ENCODE results near the gene DIPK1A. TPM values are rescaled to one million over a fixed set of nuclear protein-coding genes. Genes with fewer than 3 reads are reported as not detected.

The DIPK1A gene
- total RNA-seq, 1 donor from 2014 or later: 5.0 TPM

DNA sequence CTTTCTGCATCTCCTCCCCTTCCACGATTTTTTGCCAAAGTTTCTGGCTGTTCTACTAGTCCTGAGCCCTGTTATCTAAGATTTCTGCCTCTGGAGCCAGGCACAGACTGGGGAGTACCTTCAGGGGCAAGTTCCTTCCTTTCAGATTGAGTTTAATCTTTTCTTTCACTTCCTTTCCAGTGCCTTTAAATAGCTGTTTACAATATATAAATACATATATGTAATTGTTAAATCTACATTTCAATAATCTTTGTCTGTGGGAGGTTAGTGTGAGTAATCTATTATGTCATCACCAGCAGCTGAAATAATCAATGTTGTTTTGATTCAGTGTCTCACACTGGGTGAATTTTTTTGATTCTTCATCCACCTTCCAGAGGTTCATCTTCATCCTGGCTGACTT, 31.8 kb downstream of the DIPK1A start:
- no peak for TF ChIP-seq CTCF (IDR thresholded peaks at IDR 0.05; ENCODE audit: borderline replicate concordance)
- intact Hi-C loops (cut with micrococcal nuclease): no loop called here

DNA sequence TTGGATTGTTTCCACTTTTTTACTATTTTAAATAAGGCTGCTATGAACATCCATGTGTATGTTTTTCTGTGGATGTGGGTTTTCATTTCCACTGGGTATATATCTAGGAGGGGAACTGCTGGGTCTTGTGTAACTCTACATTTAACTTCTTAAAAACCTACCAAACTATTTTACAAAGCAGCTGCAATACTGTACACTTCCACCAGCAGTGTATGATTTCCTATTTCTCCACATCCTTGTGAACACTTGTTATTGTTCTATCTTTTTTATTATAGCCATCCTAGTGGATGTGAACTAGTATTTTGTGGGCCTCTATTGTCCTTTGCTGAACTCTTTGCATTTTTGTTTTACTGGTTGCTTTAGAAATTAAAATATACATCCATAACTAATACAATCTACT, 33.4 kb downstream of the DIPK1A start:
- Histone ChIP-seq H3K4me3 (no peak overlapping the region), H3K27ac (replicated peaks) (no peak overlapping the region), H3K4me1 (no peaks in the 10 kb centered on the region), H3K36me3 (no peaks in the 10 kb centered on the region), H3K9me3 (replicated peaks) (no peaks in the 10 kb centered on the region), H3K27me3 (ENCODE audit: low read depth) (no peaks in the 10 kb centered on the region)
- intact Hi-C loops (cut with micrococcal nuclease): no loop called here
- no peak for DNase-seq
- TF ChIP-seq CTCF (IDR thresholded peaks at IDR 0.05; ENCODE audit: borderline replicate concordance): no peak

More for the DNA sequence above, 31.8 kb downstream of the DIPK1A start:
- Histone ChIP-seq H3K4me1 (peaks cover 13% of the 10 kb centered on the region), H3K36me3 (no peaks in the 10 kb centered on the region), H3K4me3 (no peak overlapping the region), H3K27ac (replicated peaks) (no peak overlapping the region), H3K9me3 (replicated peaks) (no peaks in the 10 kb centered on the region), H3K27me3 (ENCODE audit: low read depth) (no peaks in the 10 kb centered on the region)
- no peak for DNase-seq

GRCh38 chr1:92926873-92927272, 34.4 kb downstream of the DIPK1A start:
- no peaks in the 10 kb centered on the region for H3K27me3 ChIP-seq (ENCODE audit: low read depth)
- no peaks in the 10 kb centered on the region for H3K9me3 ChIP-seq (replicated peaks)
- H3K4me3 ChIP-seq: no peak overlapping the region
- H3K27ac ChIP-seq (replicated peaks): no peak overlapping the region
- no peak for DNase-seq
- intact Hi-C loops (cut with micrococcal nuclease): no loop called here
- H3K4me1 ChIP-seq: no peaks in the 10 kb centered on the region
- no peak for TF ChIP-seq CTCF (IDR thresholded peaks at IDR 0.05; ENCODE audit: borderline replicate concordance)
- H3K36me3 ChIP-seq: no peaks in the 10 kb centered on the region

GRCh38 chr1:92924501-92924900, 36.8 kb downstream of the DIPK1A start:
- no peak for TF ChIP-seq CTCF (IDR thresholded peaks at IDR 0.05; ENCODE audit: borderline replicate concordance)
- intact Hi-C loops (cut with micrococcal nuclease): no loop called here
- H3K9me3 ChIP-seq (replicated peaks): no peaks in the 10 kb centered on the region
- no peak overlapping the region for H3K4me3 ChIP-seq
- H3K36me3 ChIP-seq: no peaks in the 10 kb centered on the region
- H3K27me3 ChIP-seq (ENCODE audit: low read depth): no peaks in the 10 kb centered on the region
- no peaks in the 10 kb centered on the region for H3K4me1 ChIP-seq
- H3K27ac ChIP-seq (replicated peaks): no peak overlapping the region
- no peak for DNase-seq

GRCh38 chr1:92923664-92924063, 37.6 kb downstream of the DIPK1A start:
- no peak overlapping the region for H3K4me3 ChIP-seq
- no peaks in the 10 kb centered on the region for H3K9me3 ChIP-seq (replicated peaks)
- no peaks in the 10 kb centered on the region for H3K27me3 ChIP-seq (ENCODE audit: low read depth)
- no peak overlapping the region for H3K27ac ChIP-seq (replicated peaks)
- H3K36me3 ChIP-seq: no peaks in the 10 kb centered on the region
- no peak for DNase-seq
- intact Hi-C loops (cut with micrococcal nuclease): no loop called here
- H3K4me1 ChIP-seq: no peaks in the 10 kb centered on the region
- TF ChIP-seq CTCF (IDR thresholded peaks at IDR 0.05; ENCODE audit: borderline replicate concordance): no peak

All from left ventricle myocardium inferior (tissue), 1 donor.